Activated CD4-positive, alpha-beta T cell treated with anti-CD3 and anti-CD28 coated beads, Interleukin-2, amount 50 U/mL, for 24 hours (primary cell): Measurements from ENCODE around the gene CPSF4L.

Experiments
- DNase-seq, 2 donors: peaks; one replicate each; pipeline ENCODE4 v3.0.0-alpha.2; 2020; ENCODE audit warnings: low read depth in 1 of 2, low spot score in 1 of 2

Gene CPSF4L

GRCh38 chr17:73289549-73290254 is 28.0 kb upstream of the CPSF4L start:
- DNase-seq: no peak

GRCh38 chr17:73288534-73289302 is 27.0 kb upstream of the CPSF4L start:
- no peak for DNase-seq

GRCh38 chr17:73286863-73287296 is 25.2 kb upstream of the CPSF4L start:
- DNase-seq: no peak

GRCh38 chr17:73285916-73286862 is 24.5 kb upstream of the CPSF4L start:
- DNase-seq: no peak

GRCh38 chr17:73285603-73285908 is 23.9 kb upstream of the CPSF4L start:
- DNase-seq: no peak

GRCh38 chr17:73284906-73285602 is 23.4 kb upstream of the CPSF4L start:
- no peak for DNase-seq

GRCh38 chr17:73284354-73284753 is 22.7 kb upstream of the CPSF4L start:
- DNase-seq: no peak

- no peak for DNase-seq
These were observed 22.2 kb upstream of the CPSF4L start for GRCh38 chr17:73283841-73284282.

- DNase-seq: no peak
These were observed 21.6 kb upstream of the CPSF4L start for GRCh38 chr17:73283250-73283649.

- DNase-seq: no peak
These were observed 20.9 kb upstream of the CPSF4L start for GRCh38 chr17:73282629-73283028.

GRCh38 chr17:73281928-73282327 is 20.2 kb upstream of the CPSF4L start:
- DNase-seq: no peak

GRCh38 chr17:73280191-73280590 is 18.5 kb upstream of the CPSF4L start:
- DNase-seq: no peak

- DNase-seq: no peak
These were observed 18.0 kb upstream of the CPSF4L start for GRCh38 chr17:73279704-73280103.

GRCh38 chr17:73278465-73279453 is 17.1 kb upstream of the CPSF4L start:
- no peak for DNase-seq

- no peak for DNase-seq
These were observed 16.4 kb upstream of the CPSF4L start for GRCh38 chr17:73278049-73278464.

- DNase-seq: no peak
These were observed 12.8 kb upstream of the CPSF4L start for GRCh38 chr17:73274490-73274889.

- no peak for DNase-seq
These were observed 11.2 kb upstream of the CPSF4L start for GRCh38 chr17:73272906-73273218.

- DNase-seq: no peak
These were observed 9.4 kb upstream of the CPSF4L start for GRCh38 chr17:73271072-73271471.

GRCh38 chr17:73269791-73270190 is 8.1 kb upstream of the CPSF4L start:
- no peak for DNase-seq

- no peak for DNase-seq
These were observed 7.6 kb upstream of the CPSF4L start for GRCh38 chr17:73269329-73269615.
